ENCODE data around the gene GZMB. TPM values are rescaled to one million over a fixed set of nuclear protein-coding genes. Genes with fewer than 3 reads are reported as not detected.

The GZMB gene
- polyA plus RNA-seq, 1 donor from 2014 or later: not detected

DNA sequence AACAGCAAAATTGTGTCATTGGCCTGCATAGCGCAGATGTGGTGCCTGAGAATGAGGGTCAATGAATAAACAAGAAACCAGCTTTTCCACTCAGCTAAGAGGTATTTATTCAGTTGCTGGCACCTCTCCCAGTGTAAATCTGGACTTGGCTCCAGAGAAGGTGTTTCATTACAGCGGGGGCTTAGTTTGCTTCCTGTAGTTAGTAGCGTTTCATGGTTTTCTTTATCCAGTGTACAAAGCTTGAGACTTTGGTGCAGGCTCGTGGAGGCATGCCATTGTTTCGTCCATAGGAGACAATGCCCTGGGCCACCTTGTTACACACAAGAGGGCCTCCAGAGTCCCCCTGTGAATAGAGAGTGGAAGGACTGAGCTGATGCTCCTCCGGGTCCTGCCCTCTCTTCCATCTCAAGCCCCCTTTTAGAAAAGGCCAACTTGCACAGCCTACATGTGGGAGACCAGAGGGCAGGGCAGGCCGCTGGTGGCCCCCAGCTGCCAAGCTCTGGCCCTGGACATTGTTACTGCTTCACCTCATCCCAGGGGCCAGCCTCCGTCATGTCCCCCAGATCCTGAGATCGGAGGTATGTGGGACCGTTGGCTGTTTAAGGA, 3.0 kb downstream of the GZMB start:
- no peaks in the 10 kb centered on the region for H3K79me2 ChIP-seq (replicated peaks; ENCODE audit: insufficient read depth, low read length)
- no peaks in the 10 kb centered on the region for H3K27me3 ChIP-seq (ENCODE audit: insufficient read depth, low read depth, low read length)
- no peak overlapping the region for H3K4me3 ChIP-seq (ENCODE audit: low read length)
- H3K9ac ChIP-seq (ENCODE audit: low read length): no peak overlapping the region
- H3F3A ChIP-seq (ENCODE audit: insufficient read depth, low read length, poor library complexity, severe bottlenecking): no peaks in the 10 kb centered on the region
- no peaks in the 10 kb centered on the region for H3K9me3 ChIP-seq (ENCODE audit: low read length)
- TF ChIP-seq POLR2AphosphoS5 (IDR thresholded peaks at IDR 0.05) (no peak), MXI1 (conservative IDR thresholded peaks at IDR 0.05; ENCODE audit: poor library complexity, severe bottlenecking) (no peak), EP300 (conservative IDR thresholded peaks at IDR 0.05; ENCODE audit: poor library complexity, severe bottlenecking) (no peak), TAF1 (IDR thresholded peaks at IDR 0.05; ENCODE audit: low read depth) (no peak)
- no peaks in the 10 kb centered on the region for H4K20me1 ChIP-seq (ENCODE audit: insufficient read depth)
- H3K4me2 ChIP-seq (ENCODE audit: low read length): no peak overlapping the region
- no peaks in the 10 kb centered on the region for H3K9me2 ChIP-seq (ENCODE audit: insufficient read depth, low read length)
- H3K36me3 ChIP-seq (ENCODE audit: insufficient read depth, low read length): no peaks in the 10 kb centered on the region
- no peak overlapping the region for H2AFZ ChIP-seq (ENCODE audit: low read depth, low read length)
- no peak overlapping the region for H3K27ac ChIP-seq (ENCODE audit: low read length)

DNA sequence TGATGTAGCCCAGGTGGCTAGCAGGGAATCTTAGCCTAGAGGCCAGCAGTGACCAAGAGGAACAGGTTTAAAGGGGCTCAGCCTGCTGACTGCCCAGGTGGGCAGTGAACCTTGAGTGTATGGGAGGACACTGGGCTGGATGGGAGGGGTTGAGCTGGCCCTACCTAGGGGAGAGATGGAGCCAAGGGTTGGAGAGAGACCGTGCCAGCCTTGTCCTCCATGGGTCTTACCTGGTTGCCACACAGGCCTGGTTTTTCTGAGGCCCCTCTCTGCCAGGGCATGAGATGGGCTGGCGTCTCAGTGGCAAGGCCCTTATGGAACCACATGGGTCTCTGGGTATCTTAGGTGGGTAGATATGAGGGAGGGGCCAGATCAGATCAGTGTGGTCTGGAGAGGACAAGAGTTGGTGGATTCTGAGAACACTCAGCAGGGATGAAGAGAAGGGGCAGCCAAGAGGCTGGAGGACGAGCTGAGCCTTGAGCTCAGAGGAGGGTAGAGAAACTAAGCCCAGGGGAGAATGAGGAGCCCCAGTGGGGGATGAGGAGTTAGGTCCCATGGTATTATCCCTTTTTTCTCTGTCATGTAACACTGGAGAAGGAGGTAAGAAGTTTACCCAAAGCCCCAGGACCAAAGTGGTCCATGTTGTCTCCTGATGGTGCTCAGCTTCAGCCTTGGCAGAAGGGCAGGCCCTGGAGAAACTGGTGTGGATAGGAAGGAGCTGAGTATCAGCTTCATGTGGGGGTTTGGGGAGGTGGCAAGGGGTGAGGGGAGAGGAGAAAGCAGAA, 3.7 kb downstream of the GZMB start:
- Histone ChIP-seq H3K9me2 (ENCODE audit: insufficient read depth, low read length) (no peaks in the 10 kb centered on the region), H3K27me3 (ENCODE audit: insufficient read depth, low read depth, low read length) (no peaks in the 10 kb centered on the region), H3K36me3 (ENCODE audit: insufficient read depth, low read length) (no peaks in the 10 kb centered on the region), H4K20me1 (ENCODE audit: insufficient read depth) (no peaks in the 10 kb centered on the region), H3K4me3 (ENCODE audit: low read length) (no peak overlapping the region), H3K9ac (ENCODE audit: low read length) (no peak overlapping the region), H3F3A (ENCODE audit: insufficient read depth, low read length, poor library complexity, severe bottlenecking) (no peaks in the 10 kb centered on the region), H3K9me3 (ENCODE audit: low read length) (no peaks in the 10 kb centered on the region), H3K27ac (ENCODE audit: low read length) (no peak overlapping the region), H3K4me2 (ENCODE audit: low read length) (no peak overlapping the region), H2AFZ (ENCODE audit: low read depth, low read length) (no peak overlapping the region), H3K79me2 (replicated peaks; ENCODE audit: insufficient read depth, low read length) (no peaks in the 10 kb centered on the region)
- TF ChIP-seq TAF1 (IDR thresholded peaks at IDR 0.05; ENCODE audit: low read depth) (no peak), EP300 (conservative IDR thresholded peaks at IDR 0.05; ENCODE audit: poor library complexity, severe bottlenecking) (no peak), SMC3 (conservative IDR thresholded peaks at IDR 0.05; ENCODE audit: poor library complexity) (no peak), RAD21 (conservative IDR thresholded peaks at IDR 0.05) (no peak), POLR2AphosphoS5 (IDR thresholded peaks at IDR 0.05) (no peak), EZH2 (IDR thresholded peaks at IDR 0.05; ENCODE audit: borderline replicate concordance, insufficient read depth, low read length, poor library complexity, severe bottlenecking) (no peak), MXI1 (conservative IDR thresholded peaks at IDR 0.05; ENCODE audit: poor library complexity, severe bottlenecking) (no peak)
- TF ChIP-seq, protein P1, sequence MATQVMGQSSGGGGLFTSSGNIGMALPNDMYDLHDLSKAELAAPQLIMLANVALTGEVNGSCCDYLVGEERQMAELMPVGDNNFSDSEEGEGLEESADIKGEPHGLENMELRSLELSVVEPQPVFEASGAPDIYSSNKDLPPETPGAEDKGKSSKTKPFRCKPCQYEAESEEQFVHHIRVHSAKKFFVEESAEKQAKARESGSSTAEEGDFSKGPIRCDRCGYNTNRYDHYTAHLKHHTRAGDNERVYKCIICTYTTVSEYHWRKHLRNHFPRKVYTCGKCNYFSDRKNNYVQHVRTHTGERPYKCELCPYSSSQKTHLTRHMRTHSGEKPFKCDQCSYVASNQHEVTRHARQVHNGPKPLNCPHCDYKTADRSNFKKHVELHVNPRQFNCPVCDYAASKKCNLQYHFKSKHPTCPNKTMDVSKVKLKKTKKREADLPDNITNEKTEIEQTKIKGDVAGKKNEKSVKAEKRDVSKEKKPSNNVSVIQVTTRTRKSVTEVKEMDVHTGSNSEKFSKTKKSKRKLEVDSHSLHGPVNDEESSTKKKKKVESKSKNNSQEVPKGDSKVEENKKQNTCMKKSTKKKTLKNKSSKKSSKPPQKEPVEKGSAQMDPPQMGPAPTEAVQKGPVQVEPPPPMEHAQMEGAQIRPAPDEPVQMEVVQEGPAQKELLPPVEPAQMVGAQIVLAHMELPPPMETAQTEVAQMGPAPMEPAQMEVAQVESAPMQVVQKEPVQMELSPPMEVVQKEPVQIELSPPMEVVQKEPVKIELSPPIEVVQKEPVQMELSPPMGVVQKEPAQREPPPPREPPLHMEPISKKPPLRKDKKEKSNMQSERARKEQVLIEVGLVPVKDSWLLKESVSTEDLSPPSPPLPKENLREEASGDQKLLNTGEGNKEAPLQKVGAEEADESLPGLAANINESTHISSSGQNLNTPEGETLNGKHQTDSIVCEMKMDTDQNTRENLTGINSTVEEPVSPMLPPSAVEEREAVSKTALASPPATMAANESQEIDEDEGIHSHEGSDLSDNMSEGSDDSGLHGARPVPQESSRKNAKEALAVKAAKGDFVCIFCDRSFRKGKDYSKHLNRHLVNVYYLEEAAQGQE (IDR thresholded peaks at IDR 0.05; ENCODE audit: borderline replicate concordance): no peak
- TF ChIP-seq, protein P2, sequence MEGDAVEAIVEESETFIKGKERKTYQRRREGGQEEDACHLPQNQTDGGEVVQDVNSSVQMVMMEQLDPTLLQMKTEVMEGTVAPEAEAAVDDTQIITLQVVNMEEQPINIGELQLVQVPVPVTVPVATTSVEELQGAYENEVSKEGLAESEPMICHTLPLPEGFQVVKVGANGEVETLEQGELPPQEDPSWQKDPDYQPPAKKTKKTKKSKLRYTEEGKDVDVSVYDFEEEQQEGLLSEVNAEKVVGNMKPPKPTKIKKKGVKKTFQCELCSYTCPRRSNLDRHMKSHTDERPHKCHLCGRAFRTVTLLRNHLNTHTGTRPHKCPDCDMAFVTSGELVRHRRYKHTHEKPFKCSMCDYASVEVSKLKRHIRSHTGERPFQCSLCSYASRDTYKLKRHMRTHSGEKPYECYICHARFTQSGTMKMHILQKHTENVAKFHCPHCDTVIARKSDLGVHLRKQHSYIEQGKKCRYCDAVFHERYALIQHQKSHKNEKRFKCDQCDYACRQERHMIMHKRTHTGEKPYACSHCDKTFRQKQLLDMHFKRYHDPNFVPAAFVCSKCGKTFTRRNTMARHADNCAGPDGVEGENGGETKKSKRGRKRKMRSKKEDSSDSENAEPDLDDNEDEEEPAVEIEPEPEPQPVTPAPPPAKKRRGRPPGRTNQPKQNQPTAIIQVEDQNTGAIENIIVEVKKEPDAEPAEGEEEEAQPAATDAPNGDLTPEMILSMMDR (IDR thresholded peaks at IDR 0.05; ENCODE audit: poor library complexity, severe bottlenecking): no peak

All from neural cell (in vitro differentiated cells).